GM08714 (cell line): Measurements from ENCODE around the gene MLXIPL.
"Not testable (repeated sequence)": the region's sequence is repeated elsewhere in the genome, so short reads cannot be mapped to it uniquely, and the experiment has no call there.

Experiments used
- H3K4me3 ChIP-seq: fragments of 200-500 bp; sonication (Bioruptor generic); 2 replicates; pipeline ENCODE4 v1.5.1; 2014; ENCODE audit warnings: mild to moderate bottlenecking, low read length, inconsistent platforms
- ZNF274 ChIP-seq: IDR thresholded peaks from 2 replicates; pipeline ENCODE4 v1.6.1; 2012; ENCODE audit warnings: mild to moderate bottlenecking, low read depth, low read length

The MLXIPL gene

DNA sequence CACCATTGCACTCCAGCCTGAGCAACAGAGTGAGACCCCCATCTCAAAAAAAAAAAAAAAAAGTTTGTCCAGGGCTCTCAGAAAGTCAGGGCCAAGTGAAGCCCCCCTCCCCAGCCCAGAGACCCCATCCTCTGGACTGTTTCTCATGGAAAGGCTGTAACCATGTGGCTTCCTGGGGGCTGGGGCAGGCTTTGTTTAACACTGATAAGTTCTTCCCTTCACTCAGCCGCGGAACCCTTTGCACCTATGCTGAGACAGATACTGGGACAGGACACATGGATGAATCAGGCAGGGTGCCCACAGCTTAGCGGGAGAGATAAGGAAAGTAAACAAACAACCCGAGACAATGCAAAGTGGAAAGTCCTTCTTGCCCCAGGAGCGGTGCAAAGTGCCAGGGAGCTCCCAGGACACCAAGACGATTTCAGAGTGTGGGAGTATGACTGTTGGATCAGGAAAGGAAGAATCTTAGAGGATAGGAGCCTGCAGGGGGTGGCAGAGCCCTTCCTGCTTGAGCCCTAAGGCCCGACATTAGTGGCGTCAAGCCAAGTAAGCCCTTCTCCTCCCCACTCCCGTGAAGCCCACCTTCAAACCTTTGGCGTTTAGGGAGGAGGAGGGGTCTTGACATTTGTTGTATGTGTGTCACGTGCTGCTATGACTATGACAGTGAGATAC is 11.6 kb downstream of the MLXIPL start:
- TF ChIP-seq ZNF274, result no peak
- H3K4me3 ChIP-seq, result no peak overlapping the region

DNA sequence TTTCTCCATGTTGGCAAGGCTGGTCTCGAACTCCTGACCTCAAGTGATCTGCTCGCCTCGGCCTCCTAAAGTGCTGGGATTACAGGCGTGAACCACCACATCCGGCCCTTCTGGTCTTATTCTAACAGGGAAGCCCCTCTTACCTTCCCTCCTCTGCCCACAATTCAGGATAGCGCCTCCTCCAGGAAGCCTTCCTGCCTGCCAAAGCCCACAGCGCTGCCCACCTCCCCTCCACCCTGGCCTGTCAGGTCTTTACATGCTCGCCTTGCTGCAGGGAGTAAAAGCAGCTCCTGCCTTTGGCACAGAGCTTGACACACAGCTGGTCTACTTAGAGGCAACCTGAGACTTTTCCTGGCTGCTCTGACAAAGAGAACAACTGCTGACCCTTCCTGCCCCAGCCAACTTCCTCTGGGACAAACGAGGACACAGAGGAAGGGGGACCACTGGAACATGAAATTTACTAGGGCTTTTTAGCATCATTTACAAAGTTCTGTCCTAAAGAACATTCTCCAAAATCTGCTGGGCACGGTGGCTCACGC is 13.2 kb downstream of the MLXIPL start:
- no peak overlapping the region for H3K4me3 ChIP-seq
- TF ChIP-seq ZNF274, result no peak

DNA sequence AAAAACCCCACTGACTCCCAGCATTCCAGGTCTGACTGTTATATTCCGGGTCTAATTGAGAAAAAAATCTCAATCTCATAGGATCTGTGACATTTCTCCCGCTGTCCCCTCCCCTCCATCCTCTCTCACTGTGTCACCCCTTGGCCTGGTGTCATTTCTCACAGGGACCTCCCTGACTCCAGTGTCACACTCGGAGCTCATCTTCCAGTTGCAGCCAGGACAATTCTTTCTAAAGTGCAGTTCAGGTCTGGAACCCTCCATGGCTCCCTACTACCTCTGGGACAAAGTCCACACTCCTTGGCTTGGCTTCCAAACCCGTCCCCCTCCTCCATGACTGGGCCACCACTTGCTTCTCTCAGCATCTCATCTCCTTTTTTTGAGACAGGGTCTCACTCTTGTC is 14.2 kb downstream of the MLXIPL start:
- H3K4me3 ChIP-seq, result no peak overlapping the region
- no peak for TF ChIP-seq ZNF274

DNA sequence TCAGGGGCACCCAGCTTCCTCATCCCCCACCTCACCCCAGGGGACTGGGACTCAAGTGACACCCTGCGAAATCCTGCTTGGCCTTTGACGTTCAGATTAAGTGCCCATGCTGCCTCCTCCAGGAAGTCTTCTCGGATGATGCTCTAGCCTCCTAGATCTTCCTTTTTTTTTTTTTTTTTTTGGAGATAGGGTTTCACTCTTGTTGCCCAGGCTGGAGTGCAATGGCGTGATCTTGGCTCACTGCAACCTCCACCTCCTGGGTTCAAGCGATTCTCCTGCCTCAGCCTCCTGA is 16.7 kb downstream of the MLXIPL start:
- H3K4me3 ChIP-seq, result not testable (repeated sequence)

DNA sequence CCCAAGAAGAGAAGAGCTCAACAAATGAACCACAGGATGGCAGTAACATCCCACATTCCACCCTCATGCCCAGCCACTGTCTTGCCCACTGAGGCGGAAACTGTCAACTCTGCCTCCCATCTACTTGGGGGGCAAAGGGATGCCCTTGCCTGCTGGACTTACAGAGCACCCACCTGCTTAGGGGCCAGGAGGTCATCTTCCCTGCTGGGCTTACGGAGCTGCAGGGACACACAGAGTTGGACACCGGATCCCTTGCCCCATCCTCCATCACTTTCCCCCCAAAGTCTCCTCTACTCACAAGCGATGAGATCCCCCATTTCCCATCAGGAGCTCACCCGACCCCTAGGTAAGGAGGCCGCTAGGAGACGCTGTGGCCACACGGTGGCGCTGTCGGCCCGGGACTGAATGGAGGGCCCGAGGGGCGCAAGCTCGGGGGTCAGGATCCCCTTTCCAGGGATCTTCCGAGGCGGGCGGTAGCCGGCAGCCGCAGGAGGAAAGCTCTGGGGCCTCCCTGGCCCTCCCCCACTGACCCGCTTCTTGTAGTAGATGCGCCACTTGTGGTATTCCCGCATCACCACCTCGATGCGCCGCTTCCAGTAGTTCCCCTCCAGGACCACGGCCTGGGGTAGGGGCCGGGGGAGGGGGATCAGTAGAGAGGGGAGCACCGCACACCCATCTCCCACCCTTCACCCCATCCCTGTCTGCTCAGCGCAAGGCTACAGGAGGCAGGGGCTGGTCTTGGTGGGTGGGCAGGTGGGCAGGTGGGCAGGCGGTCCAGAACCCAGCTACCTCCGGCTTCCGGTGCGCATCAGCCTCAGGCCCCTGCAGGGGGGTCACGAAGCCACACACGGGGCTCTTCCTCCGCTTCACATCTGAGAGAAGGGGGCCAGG is 17.3 kb downstream of the MLXIPL start:
- H3K4me3 ChIP-seq, result no peak overlapping the region
- no peak for TF ChIP-seq ZNF274

DNA sequence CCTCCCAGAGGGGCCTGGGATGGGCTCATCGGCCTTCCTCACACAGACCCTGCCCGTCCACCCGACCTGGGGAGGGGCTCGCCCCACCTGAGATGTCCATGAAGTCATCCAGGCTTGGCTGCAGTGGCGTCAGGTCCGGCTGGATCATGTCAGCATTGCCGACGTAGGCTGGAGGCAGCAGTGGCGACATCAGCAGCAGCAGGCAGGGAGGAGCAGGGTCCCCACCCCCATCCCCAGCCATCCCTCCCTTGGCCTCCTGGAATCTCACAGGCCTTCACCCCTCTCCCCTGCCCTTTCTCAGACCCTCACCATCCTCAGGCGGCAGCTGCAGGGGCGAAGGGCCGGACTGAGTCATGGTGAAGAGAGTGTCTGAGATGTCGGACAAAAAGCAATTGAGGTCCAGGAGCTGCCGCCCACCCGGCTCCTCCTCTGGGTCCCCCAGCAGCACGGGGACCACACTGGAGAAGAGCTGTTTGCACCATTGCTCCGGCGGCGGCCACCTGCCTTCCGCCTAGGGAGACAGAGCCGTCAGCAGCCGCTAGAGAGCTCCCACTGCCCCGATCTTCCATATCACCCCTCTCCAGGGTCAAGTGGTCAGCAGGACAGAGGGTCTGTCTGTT is 18.6 kb downstream of the MLXIPL start:
- no peak overlapping the region for H3K4me3 ChIP-seq
- no peak for TF ChIP-seq ZNF274

DNA sequence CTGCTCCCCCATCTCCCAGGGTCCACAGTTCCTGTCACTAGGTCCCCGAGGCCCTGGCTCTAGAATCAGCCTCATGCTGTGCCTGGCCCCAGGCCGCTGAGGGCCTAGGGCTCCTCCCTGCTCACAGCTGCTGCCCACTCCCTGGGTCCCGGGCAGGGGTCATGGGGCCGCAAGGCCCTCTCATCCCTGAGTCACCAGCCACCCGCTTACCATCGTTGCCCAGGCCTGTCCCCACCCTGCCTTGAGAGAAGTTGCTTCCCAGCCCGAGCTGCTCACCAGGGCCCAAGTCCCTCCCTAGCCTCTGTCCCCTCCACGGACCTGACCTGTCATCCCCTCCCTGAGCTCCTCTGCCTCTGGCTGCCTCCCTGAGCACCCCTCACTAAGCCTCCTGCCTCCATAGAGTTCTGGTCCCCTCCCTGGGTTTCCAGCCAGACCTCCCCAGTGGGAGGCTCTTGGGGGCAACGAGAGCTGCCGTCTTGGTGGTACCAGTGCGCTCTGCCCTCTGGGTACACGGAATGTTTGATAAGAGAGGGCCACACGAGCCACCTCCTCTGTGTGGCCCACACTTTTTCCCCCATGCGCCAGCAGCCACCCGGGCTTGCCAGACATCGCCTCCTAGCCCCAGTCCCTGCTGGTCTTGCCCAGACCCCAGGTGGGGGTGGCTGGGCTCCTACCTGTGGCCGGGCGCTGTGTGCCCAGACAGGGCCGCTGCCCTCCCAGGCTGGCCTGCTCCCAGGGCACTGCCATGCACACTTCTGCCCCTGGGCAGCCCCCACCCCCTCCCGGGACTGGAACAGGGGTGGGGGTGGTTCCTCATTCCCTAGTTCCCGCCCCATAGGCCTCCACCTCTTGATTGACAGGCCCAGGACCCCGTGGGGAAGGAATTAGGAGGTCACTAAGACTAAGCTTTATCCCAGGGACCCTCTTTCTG is 21.3 kb downstream of the MLXIPL start:
- TF ChIP-seq ZNF274, result no peak
- H3K4me3 ChIP-seq, result no peak overlapping the region

DNA sequence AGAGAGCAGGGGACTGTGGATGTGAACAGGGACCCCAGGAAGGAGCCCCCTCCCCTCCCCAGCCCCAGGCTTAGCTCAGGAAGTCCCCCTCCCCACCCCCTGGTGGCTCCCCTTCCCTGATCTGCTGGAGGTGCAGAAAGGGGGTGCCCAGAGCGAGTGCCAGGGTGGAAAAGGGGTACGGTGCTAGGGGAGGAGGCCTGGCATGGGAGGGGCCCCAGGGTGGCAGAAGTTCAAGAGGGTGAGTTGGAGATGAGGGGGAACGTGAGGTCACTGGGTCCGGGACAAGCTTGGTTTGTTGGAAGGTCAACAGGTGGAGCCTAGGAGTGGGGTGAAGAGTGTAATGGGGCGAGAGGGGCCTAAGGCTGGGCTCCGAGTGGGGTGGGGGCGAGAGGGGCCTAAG is 24.4 kb downstream of the MLXIPL start:
- no peak for TF ChIP-seq ZNF274
- no peak overlapping the region for H3K4me3 ChIP-seq

DNA sequence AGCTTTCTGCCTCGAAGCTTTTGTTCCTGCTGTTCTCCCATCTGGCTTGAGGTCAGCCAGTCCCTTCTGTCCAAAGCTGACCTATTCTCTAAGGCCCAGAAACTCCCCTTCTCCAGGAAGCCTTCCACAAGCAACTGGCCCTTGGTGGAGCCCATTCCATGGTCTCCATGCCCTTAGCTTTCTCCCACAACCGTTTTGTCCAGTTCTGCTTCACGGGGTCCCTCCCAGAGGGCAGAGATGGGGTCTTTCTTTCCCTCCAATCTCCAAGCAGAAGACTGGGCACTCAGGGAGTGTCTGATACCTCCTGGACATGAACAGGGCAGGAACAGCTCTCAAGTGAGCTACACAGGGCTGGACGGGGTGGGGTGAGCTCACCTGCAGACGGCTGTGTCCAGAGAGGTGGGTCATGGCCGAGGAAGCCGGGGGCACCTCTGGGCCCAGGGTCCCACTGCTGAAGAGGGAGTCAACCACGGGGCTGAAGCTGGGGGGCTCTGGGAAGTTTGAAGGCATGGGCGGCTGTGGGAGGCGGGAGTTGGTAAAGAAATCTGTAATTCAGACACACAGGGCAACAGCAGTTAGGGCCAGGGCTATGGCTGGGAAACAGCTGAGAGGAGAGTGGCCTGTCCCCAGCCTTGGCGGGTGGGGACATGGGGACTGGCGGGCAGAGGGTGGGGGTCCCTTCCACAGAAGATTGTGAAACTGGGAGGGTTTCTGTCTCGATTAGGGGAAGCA is 25.0 kb downstream of the MLXIPL start:
- H3K4me3 ChIP-seq, result no peak overlapping the region
- TF ChIP-seq ZNF274, result no peak

DNA sequence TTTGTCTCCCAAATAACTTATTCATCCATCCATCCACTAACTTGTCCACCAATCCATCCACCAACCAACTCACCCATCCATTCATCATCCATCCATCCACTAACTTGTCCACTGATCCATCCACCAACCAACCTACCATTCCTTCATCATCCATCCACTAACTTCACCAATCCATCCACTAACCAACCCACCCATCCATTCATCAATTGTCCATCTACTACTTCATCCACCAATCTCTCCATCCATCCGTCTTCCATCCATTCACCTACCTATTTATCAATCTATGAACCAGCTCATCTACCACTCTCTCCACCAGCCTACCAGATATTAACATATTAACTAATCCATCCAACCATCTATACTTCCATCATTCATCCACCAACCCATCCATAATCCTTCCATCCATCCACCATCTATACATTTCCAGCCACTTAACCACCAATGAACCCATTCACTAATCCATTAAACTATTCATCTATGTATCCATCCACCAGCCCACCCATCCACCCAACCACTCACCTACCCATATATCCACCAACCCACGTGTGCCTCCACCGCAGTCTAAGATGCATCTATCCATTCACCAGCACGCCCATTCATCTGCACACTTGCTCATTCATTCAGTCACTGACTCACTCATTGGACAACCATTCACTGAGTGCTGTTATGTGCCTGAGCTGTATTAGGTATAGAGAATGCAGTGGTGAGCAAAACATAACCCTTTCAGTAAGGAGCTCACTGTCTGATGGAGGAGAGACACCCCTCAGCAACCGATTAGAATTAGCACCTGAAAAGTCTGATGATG is 26.1 kb downstream of the MLXIPL start:
- H3K4me3 ChIP-seq, result no peak overlapping the region
- TF ChIP-seq ZNF274, result no peak

DNA sequence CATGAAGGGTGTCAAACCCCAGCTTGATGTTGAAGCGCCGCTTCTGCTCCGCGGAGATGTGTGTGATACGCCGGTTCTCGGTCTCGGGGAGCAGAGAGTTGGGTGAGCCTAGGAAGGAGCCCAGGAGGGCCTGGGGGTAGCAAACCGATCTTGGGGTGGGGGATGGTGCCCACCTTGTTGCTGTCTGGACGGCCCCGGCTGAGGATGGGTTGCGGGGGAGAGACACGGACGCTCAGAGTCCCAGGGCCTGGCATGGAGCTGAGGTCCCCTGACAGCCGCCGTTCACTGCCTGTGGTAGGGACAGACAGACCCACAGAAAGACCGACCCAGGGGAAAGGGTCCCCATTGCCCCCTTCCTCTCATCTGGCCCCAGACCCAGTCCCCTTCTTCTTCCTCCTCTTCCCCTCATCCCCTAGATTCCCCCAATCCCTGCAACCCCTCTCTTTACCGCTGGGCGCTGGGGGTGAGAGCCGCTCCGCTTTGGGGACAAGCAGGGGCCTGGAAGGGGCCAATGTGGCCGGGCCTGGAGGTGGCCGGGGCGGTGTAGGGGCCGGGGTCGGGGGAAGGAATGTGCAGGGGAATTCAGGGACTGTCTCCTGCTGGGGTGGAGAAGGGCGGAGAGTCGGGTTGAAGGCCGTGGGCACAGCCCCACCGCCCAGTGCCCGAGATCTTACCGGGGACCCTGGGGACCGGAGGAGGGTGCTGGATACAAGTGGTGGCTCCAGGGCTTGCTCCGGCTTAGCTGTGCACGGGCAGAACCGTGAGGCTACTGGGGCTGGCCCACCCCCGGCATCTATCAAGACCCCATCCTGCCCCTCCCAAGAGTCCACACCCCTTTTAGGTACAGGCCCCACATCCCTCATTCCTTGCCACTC is 27.9 kb downstream of the MLXIPL start:
- no peak for TF ChIP-seq ZNF274
- H3K4me3 ChIP-seq, result no peak overlapping the region

DNA sequence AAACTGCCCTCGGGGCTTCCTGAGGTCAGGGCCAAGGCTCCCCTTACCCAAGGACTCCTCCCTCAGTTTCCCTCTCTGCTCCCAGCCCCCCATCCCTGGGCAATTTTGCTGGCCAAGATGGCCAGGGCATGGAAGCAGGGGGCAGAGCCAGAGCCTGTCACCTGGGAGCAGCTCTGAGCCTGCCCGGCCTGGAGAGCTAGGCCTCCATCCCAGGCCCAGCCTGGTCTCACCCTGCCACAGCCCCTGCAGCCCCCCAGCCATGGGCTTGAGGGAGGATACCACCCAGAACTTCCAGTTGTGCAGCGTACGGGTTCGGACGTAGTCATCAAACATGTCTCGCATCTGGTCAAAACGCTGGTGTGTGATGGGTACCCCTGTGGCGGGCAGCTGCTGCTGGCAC is 29.0 kb downstream of the MLXIPL start:
- H3K4me3 ChIP-seq, result no peak overlapping the region
- TF ChIP-seq ZNF274, result no peak
